H1 (cell line): ENCODE results near the gene FARS2. TPM values are rescaled to one million over a fixed set of nuclear protein-coding genes. Genes with fewer than 3 reads are reported as not detected.

Source experiments
- CTCF ChIA-PET: fragments of 300-600 bp; sonication (Branson Sonifier 250); formaldehyde crosslinking; loops from one replicate; lab custom pipeline; 2021; ENCODE audit not compliant: partially characterized antibody; lab: Charles Lee
- POLR2A ChIA-PET: fragments of 300-600 bp; sonication (Branson Sonifier 250); formaldehyde crosslinking; loops from one replicate; lab custom pipeline; 2021; ENCODE audit warnings: inconsistent platforms; ENCODE audit not compliant: partially characterized antibody; lab: Charles Lee
- DNase-seq, 2 experiments: peaks; one replicate each; pipeline versions ENCODE4 v3.0.0 to v3.0.0-alpha.2; 2010 to 2022; ENCODE audit warnings: low spot score in 2 of 2, low read depth in 1 of 2, mixed read lengths in 1 of 2
- FAIRE-seq: peaks from 2 replicates; lab custom pipeline; 2011; peaks lifted over from hg19 to GRCh38; lab: Jason Lieb, UNC
- H2AFZ ChIP-seq: 2 replicates; pipeline ENCODE4 v1.8.1; 2012; ENCODE audit warnings: low read length, inconsistent platforms
- H2AK5ac ChIP-seq: 2 replicates; pipeline ENCODE4 v1.6.1; 2013; ENCODE audit warnings: low read depth, low read length
- H2BK120ac ChIP-seq: replicated peaks from 2 replicates; pipeline ENCODE3; 2013; ENCODE audit warnings: low read depth, low read length, inconsistent platforms
- H2BK12ac ChIP-seq: 2 replicates; pipeline ENCODE4 v1.6.1; 2013; ENCODE audit warnings: low read depth, low read length
- H2BK15ac ChIP-seq: 2 replicates; pipeline ENCODE4 v1.6.1; 2013; ENCODE audit warnings: low read length
- H2BK20ac ChIP-seq: 2 replicates; pipeline ENCODE4 v1.6.1; 2013; ENCODE audit warnings: low read length
- H2BK5ac ChIP-seq: 2 replicates; pipeline ENCODE4 v1.6.1; 2013; ENCODE audit warnings: low read depth, low read length
- H3K14ac ChIP-seq: 2 replicates; pipeline ENCODE4 v1.6.1; 2013; ENCODE audit warnings: inconsistent platforms; ENCODE audit not compliant: insufficient read length
- H3K18ac ChIP-seq: 2 replicates; pipeline ENCODE4 v1.6.1; 2013; ENCODE audit warnings: low read length; ENCODE audit errors: extremely low read depth
- H3K23ac ChIP-seq: 2 replicates; pipeline ENCODE4 v1.6.1; 2013; ENCODE audit warnings: inconsistent platforms; ENCODE audit not compliant: insufficient read length
- H3K23me2 ChIP-seq: 2 replicates; pipeline ENCODE4 v1.6.1; 2013; ENCODE audit warnings: low read depth, low read length
- H3K27ac ChIP-seq: 2 replicates; pipeline ENCODE4 v1.6.1; 2011; ENCODE audit warnings: low read depth, low read length, inconsistent platforms
- H3K27me3 ChIP-seq, 4 experiments: replicated peaks in 1 of 4; 1 replicate in 1 of 4; 2 replicates in 3 of 4; pipeline versions ENCODE4 v1.6.1 to v1.8.1; 2011 to 2013; ENCODE audit warnings: low read length in 3 of 4, mild to moderate bottlenecking in 3 of 4, inconsistent platforms in 2 of 4, mixed read lengths in 2 of 4, moderate library complexity in 1 of 4; ENCODE audit not compliant: control insufficient read depth in 3 of 4, insufficient read depth in 3 of 4; ENCODE audit errors: extremely low read depth in 1 of 4
- H3K36me3 ChIP-seq, 4 experiments: 2 replicates each; pipeline versions ENCODE4 v1.6.1 to v1.8.1; 2011 to 2013; ENCODE audit warnings: mild to moderate bottlenecking in 4 of 4, low read length in 3 of 4, moderate library complexity in 2 of 4, control low read depth in 1 of 4, inconsistent platforms in 1 of 4; ENCODE audit not compliant: insufficient read depth in 4 of 4, control insufficient read depth in 2 of 4
- H3K4ac ChIP-seq: replicated peaks from 2 replicates; pipeline ENCODE3; 2013; ENCODE audit warnings: low read length, low read depth, mixed read lengths, inconsistent platforms; ENCODE audit not compliant: insufficient read length
- H3K4me1 ChIP-seq, 4 experiments: replicated peaks in 1 of 4; 1 replicate in 1 of 4; 2 replicates in 3 of 4; pipeline versions ENCODE4 v1.6.1 to v1.8.1; 2011 to 2013; ENCODE audit warnings: low read length in 3 of 4, inconsistent platforms in 2 of 4, mixed read lengths in 1 of 4; ENCODE audit not compliant: insufficient read depth in 4 of 4, control insufficient read depth in 3 of 4
- H3K4me2 ChIP-seq, 2 experiments: 2 replicates each; pipeline versions ENCODE4 v1.6.1 to v1.8.1; 2011 to 2013; ENCODE audit warnings: low read depth in 2 of 2, low read length in 2 of 2, control low read depth in 1 of 2, inconsistent platforms in 1 of 2, mild to moderate bottlenecking in 1 of 2; ENCODE audit not compliant: insufficient read depth in 1 of 2
- H3K4me3 ChIP-seq, 4 experiments: fragments of 200-600, 300-600 bp in 1 of 4; sonication (generic), shearing (Covaris generic), sonication (Bioruptor Twin) in 1 of 4; 2 replicates each; pipeline versions ENCODE4 v1.5.1 to v1.8.1; 2011 to 2016; ENCODE audit warnings: low read length in 4 of 4, low read depth in 3 of 4, control low read depth in 2 of 4, inconsistent platforms in 2 of 4, mild to moderate bottlenecking in 2 of 4, mixed read lengths in 1 of 4, moderate library complexity in 1 of 4; ENCODE audit not compliant: insufficient read depth in 2 of 4; ENCODE audit errors: extremely low read depth in 1 of 4
- H3K56ac ChIP-seq: replicated peaks from 2 replicates; pipeline ENCODE3; 2013; ENCODE audit warnings: low read depth, mild to moderate bottlenecking, mixed read lengths, low read length, inconsistent platforms; ENCODE audit not compliant: insufficient read length
- H3K79me1 ChIP-seq: 2 replicates; pipeline ENCODE4 v1.6.1; 2013; ENCODE audit warnings: low read depth, low read length, control low read depth
- H3K79me2 ChIP-seq, 2 experiments: 2 replicates each; pipeline versions ENCODE4 v1.6.1 to v1.8.1; 2012 to 2013; ENCODE audit warnings: low read length in 2 of 2, mild to moderate bottlenecking in 2 of 2, inconsistent platforms in 1 of 2; ENCODE audit not compliant: insufficient read depth in 2 of 2, control insufficient read depth in 1 of 2
- H3K9ac ChIP-seq, 4 experiments: replicated peaks in 1 of 4; 1 replicate in 1 of 4; 2 replicates in 3 of 4; pipeline versions ENCODE4 v1.6.1 to v1.8.1; 2011 to 2013; ENCODE audit warnings: low read depth in 3 of 4, low read length in 3 of 4, control low read depth in 2 of 4, mild to moderate bottlenecking in 2 of 4, moderate library complexity in 2 of 4, inconsistent platforms in 1 of 4; ENCODE audit errors: extremely low read depth in 1 of 4
- H3K9me3 ChIP-seq, 2 experiments: 2 replicates each; pipeline versions ENCODE4 v1.6.1 to v1.8.1; 2012 to 2013; ENCODE audit warnings: mild to moderate bottlenecking in 2 of 2, moderate library complexity in 2 of 2, control low read depth in 1 of 2, inconsistent platforms in 1 of 2, low read depth in 1 of 2, low read length in 1 of 2, mixed read lengths in 1 of 2; ENCODE audit not compliant: insufficient read depth in 2 of 2
- H4K20me1 ChIP-seq, 2 experiments: replicated peaks in 1 of 2; 2 replicates each; pipeline versions ENCODE3 to v1.8.1; 2011 to 2013; ENCODE audit warnings: inconsistent platforms in 2 of 2, low read length in 2 of 2, mild to moderate bottlenecking in 1 of 2; ENCODE audit not compliant: insufficient read depth in 2 of 2, control insufficient read depth in 1 of 2
- H4K5ac ChIP-seq: 2 replicates; pipeline ENCODE4 v1.6.1; 2013; ENCODE audit warnings: low read length, low read depth, mixed read lengths, inconsistent platforms; ENCODE audit not compliant: insufficient read length
- H4K8ac ChIP-seq: 2 replicates; pipeline ENCODE4 v1.8.0; 2013; ENCODE audit warnings: mild to moderate bottlenecking, moderate library complexity, low read length, inconsistent platforms; ENCODE audit not compliant: insufficient read depth; ENCODE audit errors: extremely low read depth
- H4K91ac ChIP-seq: replicated peaks from 2 replicates; pipeline ENCODE3; 2013; ENCODE audit warnings: low read length, mixed read lengths, inconsistent platforms; ENCODE audit not compliant: insufficient read length
- CTBP2 ChIP-seq: IDR thresholded peaks from 2 replicates; pipeline ENCODE4 v1.7.0; 2011; ENCODE audit warnings: borderline replicate concordance, mild to moderate bottlenecking, moderate library complexity, mixed read lengths, low read length; ENCODE audit not compliant: insufficient read depth, insufficient read length
- MAFK ChIP-seq: IDR thresholded peaks from 2 replicates; pipeline ENCODE4 v1.6.1; 2012; ENCODE audit warnings: low read depth, mild to moderate bottlenecking, improper control_type of control experiment, low read length
- NANOG ChIP-seq: IDR thresholded peaks from 2 replicates; pipeline ENCODE4 v1.6.1; 2011; ENCODE audit warnings: low read length, low read depth, mild to moderate bottlenecking, inconsistent platforms; ENCODE audit not compliant: insufficient read depth, poor library complexity, severe bottlenecking
- SP4 ChIP-seq: IDR thresholded peaks from 2 replicates; pipeline ENCODE4 v1.6.1; 2012; ENCODE audit warnings: low read length, inconsistent platforms
- SUZ12 ChIP-seq: fragments of 200-600 bp; sonication (generic); IDR thresholded peaks from 2 replicates; pipeline ENCODE4 v1.6.1; 2012; ENCODE audit warnings: mild to moderate bottlenecking, inconsistent platforms, low read length, moderate library complexity, mixed read lengths
- WGBS, 2 experiments: shearing (Covaris generic) in 1 of 2; methylation state at CpG; one replicate each; pipeline versions ENCODE4 v1.1.6 to v1.1.7; 2013 to 2015; ENCODE audit warnings: low lambda C conversion rate in 2 of 2, mixed read lengths in 2 of 2, inconsistent platforms in 1 of 2, low coverage in 1 of 2, missing lambda C conversion rate in 1 of 2; ENCODE audit not compliant: insufficient replicate concordance in 2 of 2, insufficient coverage in 1 of 2, insufficient read length in 1 of 2; ENCODE audit errors: extremely low coverage in 1 of 2, missing lambda C conversion rate in 1 of 2; 5-methylcytosine and 5-hydroxymethylcytosine counted together
- polyA plus RNA-seq, 7 experiments: library from polyadenylated mRNA; depleted of rRNA in 3 of 7; stranded (reverse) in 5 of 7; unstranded in 2 of 7; fragments of >200 nt in 5 of 7; fragments of 200-250 nt in 2 of 7; gene quantifications; 1 replicate in 5 of 7; 2 replicates in 1 of 7; 4 replicates in 1 of 7; pipeline versions ENCODE4 v1.2.1 to v1.2.3, GENCODE V29; 2011 to 2013; ENCODE audit warnings: missing spikeins in 2 of 7, mixed read lengths in 2 of 7
- total RNA-seq: library from RNA; stranded (reverse); fragmentation: NEBNext Ultra II Directional; extraction: Animal tissue kit (Norgen Biotek cat#: 25700); gene quantifications from 2 replicates; pipeline ENCODE4 v1.2.1, GENCODE V29; 2021
- TF ChIP-seq, protein P1 (sequence below), 3 experiments: IDR thresholded peaks; 1 replicate in 2 of 3; 2 replicates in 1 of 3; pipeline versions ENCODE4 v1.5.1 to v1.6.1; 2011; ENCODE audit warnings: low read length in 3 of 3, mild to moderate bottlenecking in 3 of 3, inconsistent platforms in 2 of 3, low read depth in 1 of 3, moderate library complexity in 1 of 3; ENCODE audit not compliant: insufficient read depth in 1 of 3; ENCODE audit errors: control extremely low read depth in 1 of 3

Gene FARS2
- total and polyA plus RNA-seq, 2 of the 8 experiments (the other 6 are each of a cell fraction or from before 2014, with no cell fraction given): 11.7 to 14.4 TPM

DNA sequence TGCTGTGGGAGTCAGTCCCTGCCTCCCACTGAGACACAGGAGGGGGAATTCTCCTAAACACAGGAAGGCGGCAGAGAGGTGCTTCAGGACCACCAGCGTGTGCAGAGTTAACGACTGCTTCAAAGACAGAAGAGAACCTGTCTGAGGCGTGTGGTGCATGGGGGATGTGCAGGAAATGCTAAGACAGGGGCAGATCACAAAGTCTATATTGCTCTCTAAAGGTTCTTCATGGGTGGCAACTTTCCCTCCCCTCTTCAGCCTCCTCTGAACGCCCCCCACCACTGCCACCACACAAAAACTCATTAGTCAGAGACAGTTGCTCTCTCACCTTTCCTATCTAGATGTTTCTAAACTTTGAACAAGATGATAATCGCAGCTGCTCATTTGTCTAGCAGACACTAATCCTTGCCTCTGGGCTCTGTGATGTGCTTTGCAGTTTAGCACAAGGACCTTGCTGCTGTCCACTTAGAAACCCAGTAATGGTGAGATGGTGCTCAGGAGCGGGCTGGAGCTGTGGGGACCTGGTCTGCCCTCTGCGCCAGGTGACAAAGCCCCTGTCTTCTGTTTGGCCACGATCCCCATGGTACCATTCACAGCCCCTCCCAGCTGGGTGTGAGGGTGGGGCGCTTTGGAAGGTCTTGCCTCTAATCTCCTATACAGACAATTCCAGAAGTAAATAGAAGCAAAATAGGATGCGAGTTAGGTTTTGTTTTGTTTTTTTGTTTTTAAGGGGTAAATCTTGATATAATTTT lies 525.8 kb downstream of the FARS2 start:
- Histone ChIP-seq H3K27ac (no peak overlapping the region), H4K5ac (no peak overlapping the region), H4K91ac (no peak overlapping the region), H3K14ac (no peak overlapping the region), H3K23me2 (no peaks in the 10 kb centered on the region), H3K56ac (no peak overlapping the region), H3K18ac (no peak overlapping the region), H3K4me1 (peaks cover 1 to 8% (median 5%) of the 10 kb centered on the region in 4 experiments; a peak in 5 of 7 replicates), H4K20me1 (no peaks in the 10 kb centered on the region), H2AFZ (no peak overlapping the region), H2BK15ac (no peak overlapping the region), H3K4me2 (no peak overlapping the region), H2BK5ac (no peak overlapping the region), H2AK5ac (no peak overlapping the region), H2BK120ac (no peak overlapping the region), H3K4ac (no peak overlapping the region), H2BK12ac (no peak overlapping the region), H2BK20ac (no peak overlapping the region), H3K79me2 (no peaks in the 10 kb centered on the region), H3K9ac (no peak overlapping the region), H3K36me3 (no peaks in the 10 kb centered on the region), H4K8ac (no peak overlapping the region), H3K9me3 (no peaks in the 10 kb centered on the region), H3K27me3 (no peaks in the 10 kb centered on the region), H3K4me3 (no peak overlapping the region), H3K79me1 (no peaks in the 10 kb centered on the region), H3K23ac (no peak overlapping the region)
- ChIA-PET CTCF (interaction anchor here (1.4 to 1.6 kb wide), 2 partner anchors 11 to 19 kb away, joined by 5 read pairs; no protein-coding TSS in a partner anchor), POLR2A (no interaction called here)
- FAIRE-seq (no peak), DNase-seq (no peak)
- 77 to 100% methylated on average over 1 to 11 of the region's 11 CpGs for WGBS, 2 experiments
- TF ChIP-seq, protein P1, sequence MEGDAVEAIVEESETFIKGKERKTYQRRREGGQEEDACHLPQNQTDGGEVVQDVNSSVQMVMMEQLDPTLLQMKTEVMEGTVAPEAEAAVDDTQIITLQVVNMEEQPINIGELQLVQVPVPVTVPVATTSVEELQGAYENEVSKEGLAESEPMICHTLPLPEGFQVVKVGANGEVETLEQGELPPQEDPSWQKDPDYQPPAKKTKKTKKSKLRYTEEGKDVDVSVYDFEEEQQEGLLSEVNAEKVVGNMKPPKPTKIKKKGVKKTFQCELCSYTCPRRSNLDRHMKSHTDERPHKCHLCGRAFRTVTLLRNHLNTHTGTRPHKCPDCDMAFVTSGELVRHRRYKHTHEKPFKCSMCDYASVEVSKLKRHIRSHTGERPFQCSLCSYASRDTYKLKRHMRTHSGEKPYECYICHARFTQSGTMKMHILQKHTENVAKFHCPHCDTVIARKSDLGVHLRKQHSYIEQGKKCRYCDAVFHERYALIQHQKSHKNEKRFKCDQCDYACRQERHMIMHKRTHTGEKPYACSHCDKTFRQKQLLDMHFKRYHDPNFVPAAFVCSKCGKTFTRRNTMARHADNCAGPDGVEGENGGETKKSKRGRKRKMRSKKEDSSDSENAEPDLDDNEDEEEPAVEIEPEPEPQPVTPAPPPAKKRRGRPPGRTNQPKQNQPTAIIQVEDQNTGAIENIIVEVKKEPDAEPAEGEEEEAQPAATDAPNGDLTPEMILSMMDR (IDR thresholded peaks at IDR 0.05; ENCODE audit: control extremely low read depth in 1 of 3, insufficient read depth in 1 of 3, low read depth in 1 of 3, low read length in 3 of 3): no peak
- TF ChIP-seq SUZ12 (no peak), CTBP2 (no peak), NANOG (no peak), MAFK (no peak), SP4 (no peak)
